Smooth muscle cell (in vitro differentiated cells): ENCODE data around the gene ABCB7. TPM values are rescaled to one million over a fixed set of nuclear protein-coding genes. Genes with fewer than 3 reads are reported as not detected.

Source experiments
- DNase-seq: peaks from one replicate; lab custom pipeline; 2025; ENCODE audit not compliant: unreplicated experiment; lab: John Stamatoyannopoulos, UW
- H2AFZ ChIP-seq: fragments of 200-600 bp; sonication (generic); 2 replicates; pipeline ENCODE4 v1.6.0; 2016; ENCODE audit warnings: antibody characterized with exemption, low read depth, mild to moderate bottlenecking
- H3F3A ChIP-seq: fragments of 200-600 bp; sonication (generic); 2 replicates; pipeline ENCODE4 v1.6.0; 2017; ENCODE audit warnings: antibody characterized with exemption, low read depth
- H3K27ac ChIP-seq: fragments of 200-600 bp; sonication (generic); 2 replicates; pipeline ENCODE4 v1.5.1; 2016; ENCODE audit warnings: low read depth, mild to moderate bottlenecking
- H3K27me3 ChIP-seq: fragments of 200-600 bp; sonication (generic); 2 replicates; pipeline ENCODE4 v1.6.1; 2016; ENCODE audit warnings: low read depth, mild to moderate bottlenecking
- H3K36me3 ChIP-seq: fragments of 200-600 bp; sonication (generic); 2 replicates; pipeline ENCODE4 v1.5.1; 2016; ENCODE audit warnings: low read depth
- H3K4me1 ChIP-seq: fragments of 200-600 bp; sonication (generic); 2 replicates; pipeline ENCODE4 v1.5.1; 2016; ENCODE audit warnings: low read depth
- H3K4me2 ChIP-seq: fragments of 200-600 bp; sonication (generic); 2 replicates; pipeline ENCODE4 v1.6.0; 2016; ENCODE audit warnings: mild to moderate bottlenecking
- H3K4me3 ChIP-seq: fragments of 200-600 bp; sonication (generic); 2 replicates; pipeline ENCODE4 v1.5.1; 2016; ENCODE audit warnings: mild to moderate bottlenecking
- H3K79me2 ChIP-seq: fragments of 200-600 bp; sonication (generic); 2 replicates; pipeline ENCODE4 v1.6.0; 2016; ENCODE audit warnings: low read depth, mild to moderate bottlenecking
- H3K9ac ChIP-seq: fragments of 200-600 bp; sonication (generic); 2 replicates; pipeline ENCODE4 v1.6.0; 2016; ENCODE audit warnings: low read depth
- H3K9me3 ChIP-seq: fragments of 200-600 bp; sonication (generic); replicated peaks from 2 replicates; pipeline ENCODE4 v1.5.1; 2016; ENCODE audit warnings: low read depth
- H4K20me1 ChIP-seq: fragments of 200-600 bp; sonication (generic); 2 replicates; pipeline ENCODE4 v1.6.0; 2016; ENCODE audit warnings: low read depth
- WGBS: methylation state at CpG from one replicate; pipeline ENCODE4 v1.1.7; 2016; ENCODE audit warnings: low lambda C conversion rate; 5-methylcytosine and 5-hydroxymethylcytosine counted together
- polyA plus RNA-seq: library from polyadenylated mRNA; unstranded; fragments of >200 nt; fragmentation: Nextera tagmentation; extraction: Ambion mirVana; gene quantifications from 2 replicates; pipeline ENCODE4 v1.2.1, GENCODE V29; 2016
- total RNA-seq: library from RNA; depleted of rRNA; stranded (reverse); fragments of >200 nt; gene quantifications from 2 replicates; pipeline ENCODE4 v1.2.3, GENCODE V29; 2014
- TF ChIP-seq, protein P1 (sequence below): fragments of 200-600 bp; sonication (generic); IDR thresholded peaks from 2 replicates; pipeline ENCODE4 v1.5.1; 2017; ENCODE audit warnings: borderline replicate concordance, mild to moderate bottlenecking, antibody characterized with exemption; ENCODE audit not compliant: insufficient read depth, poor library complexity, severe bottlenecking

Gene ABCB7
- total and polyA plus RNA-seq, 2 experiments from 2014 or later = 9.7 to 30.7 TPM

DNA sequence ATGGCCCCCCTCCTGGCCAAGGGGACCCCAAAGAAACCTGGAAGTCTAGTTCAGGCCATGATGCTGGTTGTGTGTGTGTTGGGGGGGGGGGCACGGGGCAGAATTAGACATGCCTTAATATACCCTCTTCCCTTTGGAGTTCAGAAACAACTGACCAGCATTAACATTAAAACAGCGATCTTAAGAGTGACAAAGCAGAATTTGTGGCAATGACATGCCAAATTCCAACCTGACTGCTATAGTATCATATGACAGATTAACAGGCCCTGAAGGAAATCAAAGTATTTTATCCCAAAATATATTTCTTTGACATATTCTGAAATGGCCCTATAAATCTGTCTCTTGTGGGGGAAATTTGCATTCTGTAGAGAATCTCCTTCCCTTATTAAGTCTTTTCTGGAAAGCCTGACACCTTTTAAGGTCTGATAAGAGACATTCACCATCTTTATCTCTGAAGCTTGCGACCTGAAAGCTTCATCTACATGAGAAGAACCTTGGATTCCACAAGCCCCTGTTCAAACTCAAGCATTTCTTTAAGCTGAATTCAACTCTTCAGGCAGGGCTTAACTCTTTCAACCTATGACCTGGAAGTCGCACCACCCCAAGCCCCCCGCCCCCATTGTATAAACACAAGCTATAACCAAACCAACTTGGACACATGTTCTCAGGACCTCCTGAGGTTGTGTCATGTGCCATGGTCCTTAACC lies 40.2 kb downstream of the ABCB7 start:
- Histone ChIP-seq H3K9ac (no peak overlapping the region), H3K4me1 (no peaks in the 10 kb centered on the region), H3K27me3 (no peaks in the 10 kb centered on the region), H3K4me3 (no peak overlapping the region), H4K20me1 (no peaks in the 10 kb centered on the region), H3F3A (no peaks in the 10 kb centered on the region), H3K4me2 (no peak overlapping the region), H2AFZ (no peak overlapping the region), H3K79me2 (no peaks in the 10 kb centered on the region), H3K36me3 (no peaks in the 10 kb centered on the region), H3K27ac (no peak overlapping the region), H3K9me3 (no peaks in the 10 kb centered on the region)
- 73% methylated on average over 5 of the region's 5 CpGs for WGBS
- DNase-seq = no peak
- TF ChIP-seq, protein P1, sequence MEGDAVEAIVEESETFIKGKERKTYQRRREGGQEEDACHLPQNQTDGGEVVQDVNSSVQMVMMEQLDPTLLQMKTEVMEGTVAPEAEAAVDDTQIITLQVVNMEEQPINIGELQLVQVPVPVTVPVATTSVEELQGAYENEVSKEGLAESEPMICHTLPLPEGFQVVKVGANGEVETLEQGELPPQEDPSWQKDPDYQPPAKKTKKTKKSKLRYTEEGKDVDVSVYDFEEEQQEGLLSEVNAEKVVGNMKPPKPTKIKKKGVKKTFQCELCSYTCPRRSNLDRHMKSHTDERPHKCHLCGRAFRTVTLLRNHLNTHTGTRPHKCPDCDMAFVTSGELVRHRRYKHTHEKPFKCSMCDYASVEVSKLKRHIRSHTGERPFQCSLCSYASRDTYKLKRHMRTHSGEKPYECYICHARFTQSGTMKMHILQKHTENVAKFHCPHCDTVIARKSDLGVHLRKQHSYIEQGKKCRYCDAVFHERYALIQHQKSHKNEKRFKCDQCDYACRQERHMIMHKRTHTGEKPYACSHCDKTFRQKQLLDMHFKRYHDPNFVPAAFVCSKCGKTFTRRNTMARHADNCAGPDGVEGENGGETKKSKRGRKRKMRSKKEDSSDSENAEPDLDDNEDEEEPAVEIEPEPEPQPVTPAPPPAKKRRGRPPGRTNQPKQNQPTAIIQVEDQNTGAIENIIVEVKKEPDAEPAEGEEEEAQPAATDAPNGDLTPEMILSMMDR = no peak

DNA sequence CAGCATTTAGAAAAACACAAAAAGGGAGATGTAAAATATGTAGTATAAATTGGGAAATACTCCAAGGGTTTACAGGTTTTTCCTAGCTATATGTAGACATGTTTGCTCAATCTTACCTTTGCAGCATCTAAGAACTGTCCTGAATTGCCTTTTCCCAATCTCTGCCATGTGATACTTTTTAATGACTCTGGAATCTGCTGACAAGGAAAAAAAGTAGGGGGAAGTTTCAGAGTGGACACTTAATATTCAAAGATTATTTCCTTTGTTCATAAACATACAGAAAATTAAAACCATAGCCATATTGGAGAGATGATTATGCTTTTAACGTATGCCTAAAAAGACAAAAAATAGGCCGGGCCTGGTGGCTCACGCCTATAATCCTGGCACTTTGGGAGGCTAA lies 41.4 kb downstream of the ABCB7 start:
- Histone ChIP-seq H3K27ac (no peak overlapping the region), H3K9ac (no peak overlapping the region), H3K27me3 (no peaks in the 10 kb centered on the region), H2AFZ (no peak overlapping the region), H3K4me3 (no peak overlapping the region), H3K4me2 (no peak overlapping the region), H3K36me3 (no peaks in the 10 kb centered on the region), H3K9me3 (no peaks in the 10 kb centered on the region), H3K79me2 (no peaks in the 10 kb centered on the region), H4K20me1 (no peaks in the 10 kb centered on the region), H3F3A (no peaks in the 10 kb centered on the region), H3K4me1 (no peaks in the 10 kb centered on the region)
- no peak for DNase-seq
- TF ChIP-seq, protein P1 = no peak
- 90% methylated on average over 3 of the region's 3 CpGs for WGBS

DNA sequence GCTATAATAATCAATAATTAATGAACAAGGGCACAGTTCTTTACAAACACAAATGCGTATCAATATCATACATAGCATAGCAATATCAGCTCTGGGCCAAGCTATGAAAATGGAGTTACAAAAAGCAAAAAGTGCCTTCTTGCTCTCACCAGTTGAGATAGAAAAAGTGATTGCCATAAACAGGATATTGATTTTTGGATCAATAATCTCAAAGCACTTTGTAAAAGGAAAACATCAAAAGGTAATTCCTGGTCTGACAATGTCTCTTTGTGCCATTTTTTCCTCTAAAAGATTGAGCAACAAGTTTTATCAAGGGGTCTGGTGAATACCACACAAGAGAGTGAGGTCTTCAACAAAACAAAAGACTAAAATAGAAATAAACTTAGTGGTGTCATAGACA lies 42.4 kb downstream of the ABCB7 start:
- 82% methylated on average over 1 of the region's 1 CpG for WGBS

More for the DNA sequence above, 42.4 kb downstream of the ABCB7 start:
- DNase-seq = no peak
- no peaks in the 10 kb centered on the region for H3K27me3 ChIP-seq
- H3F3A ChIP-seq = no peaks in the 10 kb centered on the region
- no peaks in the 10 kb centered on the region for H3K4me1 ChIP-seq
- no peaks in the 10 kb centered on the region for H3K79me2 ChIP-seq
- no peak overlapping the region for H3K4me2 ChIP-seq
- no peaks in the 10 kb centered on the region for H3K36me3 ChIP-seq
- TF ChIP-seq, protein P1 = no peak
- no peaks in the 10 kb centered on the region for H4K20me1 ChIP-seq
- H3K4me3 ChIP-seq = no peak overlapping the region
- H3K9ac ChIP-seq = no peak overlapping the region
- H2AFZ ChIP-seq = no peak overlapping the region
- no peak overlapping the region for H3K27ac ChIP-seq
- H3K9me3 ChIP-seq = no peaks in the 10 kb centered on the region
